Upper lobe of left lung (tissue), 6 donors: ENCODE measurements around the gene DMD. TPM values are rescaled to one million over a fixed set of nuclear protein-coding genes. Genes with fewer than 3 reads are reported as not detected.
"Not testable (repeated sequence)": the region's sequence is repeated elsewhere in the genome, so short reads cannot be mapped to it uniquely, and the experiment has no call there.

Experiments
- ATAC-seq, 2 donors: fragments of 200-7000 bp; cut with Tn5 transposase; one replicate each; pipeline ENCODE4 v1.9.1; 2022; ENCODE audit warnings: mild to moderate bottlenecking in 2 of 2, moderate library complexity in 2 of 2; ENCODE audit not compliant: low FRiP score in 2 of 2
- DNase-seq, 2 donors: peaks; one replicate each; pipeline ENCODE4 v3.0.0-alpha.2; 2019 to 2020
- H3K27ac ChIP-seq, 4 donors: fragments of 200-600 bp; sonication (generic); one replicate each; pipeline ENCODE4 v1.5.1; 2016 to 2019
- H3K27me3 ChIP-seq, 4 donors: fragments of 200-600 bp; sonication (generic); one replicate each; pipeline ENCODE4 v1.5.1; 2017 to 2019
- H3K36me3 ChIP-seq, 4 donors: fragments of 200-600 bp; sonication (generic); one replicate each; pipeline ENCODE4 v1.5.1; 2016 to 2019
- H3K4me1 ChIP-seq, 4 donors: fragments of 200-600 bp; sonication (generic); one replicate each; pipeline ENCODE4 v1.5.1; 2018 to 2019
- H3K4me3 ChIP-seq, 4 donors: fragments of 200-600 bp; sonication (generic); one replicate each; pipeline ENCODE4 v1.5.1; 2017 to 2019; ENCODE audit warnings: mild to moderate bottlenecking in 2 of 4, moderate library complexity in 1 of 4
- H3K9me3 ChIP-seq, 4 donors: fragments of 200-600 bp; sonication (generic); one replicate each; pipeline ENCODE4 v1.5.1; 2018 to 2019
- EP300 ChIP-seq, 4 donors: sonication (generic); formaldehyde crosslinking; IDR thresholded peaks; one replicate each; pipeline ENCODE4 v1.5.1; 2017; ENCODE audit warnings: antibody characterized with exemption in 4 of 4, control low read depth in 2 of 4
- POLR2A ChIP-seq, 4 donors: fragments of 450-650 bp; IDR thresholded peaks; one replicate each; pipeline ENCODE4 v1.5.1; 2016 to 2017; ENCODE audit warnings: antibody characterized with exemption in 4 of 4, mild to moderate bottlenecking in 2 of 4
- POLR2AphosphoS5 ChIP-seq, 2 donors: sonication (generic); formaldehyde crosslinking; IDR thresholded peaks; one replicate each; pipeline ENCODE4 v1.5.1; 2017; ENCODE audit warnings: antibody characterized with exemption in 2 of 2
- WGBS, 2 donors: methylation state at CpG; one replicate each; pipeline ENCODE4 v1.1.5; 2017 to 2018; 5-methylcytosine and 5-hydroxymethylcytosine counted together
- total RNA-seq, 6 donors: library from RNA; depleted of rRNA in 4 of 6; stranded (reverse); fragments of >200 nt in 4 of 6; gene quantifications; one replicate each; pipeline versions ENCODE4 v1.1.0 to v1.2.1, GENCODE V29; 2016 to 2021
- TF ChIP-seq, protein P1 (sequence below), 6 experiments: fragments of 450-650 bp in 4 of 6; fragments of 200-600 bp in 2 of 6; sonication (generic) in 2 of 6; IDR thresholded peaks; one replicate each; pipeline ENCODE4 v1.5.1; 2016 to 2019; ENCODE audit warnings: antibody characterized with exemption in 6 of 6
- donor health status: DM: no; HTN: no; CAD: no; lungs with moderate emphysema.
- donor health status: DM: no; HTN: yes; CAD: no; lungs with severe emphysema.

The DMD gene
- total RNA-seq, 6 donors from 2014 or later: 12.5 to 37.0 (median 24.0) TPM

DNA sequence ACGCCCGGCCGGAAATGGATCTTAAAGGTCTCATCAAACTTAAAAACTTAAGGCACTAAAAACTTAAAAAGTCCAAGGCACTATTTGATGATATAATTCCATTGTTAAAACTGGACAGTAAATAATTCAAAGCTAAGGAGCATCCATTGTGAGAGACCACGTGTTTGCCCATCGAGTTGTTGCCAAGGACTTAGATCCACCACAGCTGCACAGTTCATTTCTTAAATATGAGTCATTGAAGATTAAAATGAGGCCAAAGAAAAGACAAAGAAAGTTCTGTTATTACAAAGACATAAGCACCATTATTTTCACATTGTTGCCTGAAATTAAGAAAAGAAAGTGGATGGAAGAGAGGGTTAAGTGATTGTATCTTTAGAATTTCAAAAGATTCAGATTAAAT lies 1728.0 kb downstream of the DMD start:
- Histone ChIP-seq H3K27me3 (no peaks in the 10 kb centered on the region), H3K4me1 (no peaks in the 10 kb centered on the region), H3K9me3 (no peaks in the 10 kb centered on the region), H3K4me3 (no peak overlapping the region), H3K36me3 (no peaks in the 10 kb centered on the region), H3K27ac (no peak overlapping the region)
- WGBS, 2 donors: 74 to 82% methylated on average over 2 to 5 of the region's 5 CpGs
- TF ChIP-seq POLR2AphosphoS5 (IDR thresholded peaks at IDR 0.05) (no peak), POLR2A (IDR thresholded peaks at IDR 0.05) (no peak), EP300 (IDR thresholded peaks at IDR 0.05) (no peak)
- TF ChIP-seq, protein P1, sequence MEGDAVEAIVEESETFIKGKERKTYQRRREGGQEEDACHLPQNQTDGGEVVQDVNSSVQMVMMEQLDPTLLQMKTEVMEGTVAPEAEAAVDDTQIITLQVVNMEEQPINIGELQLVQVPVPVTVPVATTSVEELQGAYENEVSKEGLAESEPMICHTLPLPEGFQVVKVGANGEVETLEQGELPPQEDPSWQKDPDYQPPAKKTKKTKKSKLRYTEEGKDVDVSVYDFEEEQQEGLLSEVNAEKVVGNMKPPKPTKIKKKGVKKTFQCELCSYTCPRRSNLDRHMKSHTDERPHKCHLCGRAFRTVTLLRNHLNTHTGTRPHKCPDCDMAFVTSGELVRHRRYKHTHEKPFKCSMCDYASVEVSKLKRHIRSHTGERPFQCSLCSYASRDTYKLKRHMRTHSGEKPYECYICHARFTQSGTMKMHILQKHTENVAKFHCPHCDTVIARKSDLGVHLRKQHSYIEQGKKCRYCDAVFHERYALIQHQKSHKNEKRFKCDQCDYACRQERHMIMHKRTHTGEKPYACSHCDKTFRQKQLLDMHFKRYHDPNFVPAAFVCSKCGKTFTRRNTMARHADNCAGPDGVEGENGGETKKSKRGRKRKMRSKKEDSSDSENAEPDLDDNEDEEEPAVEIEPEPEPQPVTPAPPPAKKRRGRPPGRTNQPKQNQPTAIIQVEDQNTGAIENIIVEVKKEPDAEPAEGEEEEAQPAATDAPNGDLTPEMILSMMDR (IDR thresholded peaks at IDR 0.05): no peak
- DNase-seq (no peak), ATAC-seq (no peak)

DNA sequence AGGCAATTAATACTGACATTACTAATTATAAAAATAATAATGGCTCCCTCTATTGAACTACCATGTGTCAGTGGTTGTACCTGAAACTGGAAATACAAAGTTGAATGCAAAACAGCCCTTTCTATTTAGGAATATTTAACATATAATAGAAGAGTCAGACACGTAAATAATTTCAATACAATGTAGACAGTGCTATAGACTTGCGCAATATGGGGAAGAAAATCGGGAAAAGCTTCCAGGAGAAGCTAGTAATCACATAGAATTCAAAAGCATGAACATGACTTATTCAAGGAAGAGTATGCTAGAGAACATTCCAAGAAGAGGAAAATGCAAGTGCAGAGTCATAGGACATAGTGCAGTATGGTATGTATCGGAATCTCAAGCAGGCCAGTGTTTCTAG lies 1730.7 kb downstream of the DMD start:
- Histone ChIP-seq H3K9me3 (no peaks in the 10 kb centered on the region), H3K4me1 (no peaks in the 10 kb centered on the region), H3K27me3 (no peaks in the 10 kb centered on the region), H3K4me3 (no peak overlapping the region), H3K27ac (no peak overlapping the region), H3K36me3 (no peaks in the 10 kb centered on the region)
- ATAC-seq: no peak
- 78 to 95% methylated on average over 4 of the region's 4 CpGs for WGBS, 2 donors
- DNase-seq: no peak
- no peak for TF ChIP-seq POLR2AphosphoS5 (IDR thresholded peaks at IDR 0.05)
- no peak for TF ChIP-seq EP300 (IDR thresholded peaks at IDR 0.05)
- no peak for TF ChIP-seq POLR2A (IDR thresholded peaks at IDR 0.05)
- TF ChIP-seq, protein P1 (IDR thresholded peaks at IDR 0.05): no peak

DNA sequence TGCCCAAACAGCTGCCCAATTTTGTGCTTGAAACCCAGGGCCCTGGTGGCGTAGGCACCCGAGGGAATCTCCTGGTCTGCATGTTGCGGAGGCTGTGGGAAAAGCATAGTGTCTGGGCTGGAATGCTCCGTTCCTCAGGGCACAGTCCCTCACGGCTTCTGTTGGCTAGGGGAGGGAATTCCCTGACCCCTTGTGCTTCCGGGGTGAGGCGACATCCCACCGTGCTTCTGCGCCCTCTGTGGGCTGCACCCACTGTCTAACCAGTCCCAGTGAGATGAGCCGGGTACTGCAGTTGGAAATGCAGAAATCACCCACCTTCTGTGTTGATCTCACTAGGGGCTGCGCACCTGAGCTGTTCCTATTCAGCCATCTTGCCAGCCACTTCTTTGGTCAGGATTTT lies 1740.1 kb downstream of the DMD start:
- no peaks in the 10 kb centered on the region for H3K36me3 ChIP-seq
- no peaks in the 10 kb centered on the region for H3K4me1 ChIP-seq
- no peaks in the 10 kb centered on the region for H3K9me3 ChIP-seq
- no peaks in the 10 kb centered on the region for H3K27me3 ChIP-seq
- no peak for DNase-seq
- TF ChIP-seq POLR2AphosphoS5 (IDR thresholded peaks at IDR 0.05) (no peak), POLR2A (IDR thresholded peaks at IDR 0.05) (no peak)
- no peak overlapping the region for H3K4me3 ChIP-seq
- H3K27ac ChIP-seq: no peak overlapping the region
- WGBS, 2 donors: 91 to 100% methylated on average over 1 to 11 of the region's 11 CpGs
- no peak for ATAC-seq

DNA sequence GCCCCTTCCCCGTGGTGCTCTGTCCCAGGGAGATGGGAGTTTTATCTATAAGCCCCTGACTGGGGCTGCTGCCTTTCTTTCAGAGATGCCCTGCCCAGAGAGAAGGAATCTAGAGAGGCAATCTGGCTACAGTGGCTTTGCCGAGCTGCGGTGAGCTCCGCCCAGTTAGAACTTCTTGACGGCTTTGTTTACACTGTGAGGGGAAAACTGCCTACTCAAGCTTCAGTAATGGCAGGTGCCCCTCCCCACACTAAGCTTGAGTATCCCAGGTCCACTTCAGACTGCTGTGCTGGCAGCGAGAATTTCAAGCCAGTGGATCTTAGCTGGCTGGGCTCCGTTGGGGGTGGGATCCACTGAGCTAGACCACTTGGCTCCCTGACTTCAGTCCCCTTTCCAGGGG lies 1740.6 kb downstream of the DMD start:
- DNase-seq: peak in 1 of 2 donors; percentile 48
- H3K27me3 ChIP-seq, H3K4me3 ChIP-seq, H3K36me3 ChIP-seq, H3K27ac ChIP-seq, H3K9me3 ChIP-seq, ATAC-seq, H3K4me1 ChIP-seq: not testable (repeated sequence)
- 70% methylated on average over 7 of the region's 7 CpGs; no CpG with 5 or more reads in 1 of the 2 donors for WGBS, 2 donors

DNA sequence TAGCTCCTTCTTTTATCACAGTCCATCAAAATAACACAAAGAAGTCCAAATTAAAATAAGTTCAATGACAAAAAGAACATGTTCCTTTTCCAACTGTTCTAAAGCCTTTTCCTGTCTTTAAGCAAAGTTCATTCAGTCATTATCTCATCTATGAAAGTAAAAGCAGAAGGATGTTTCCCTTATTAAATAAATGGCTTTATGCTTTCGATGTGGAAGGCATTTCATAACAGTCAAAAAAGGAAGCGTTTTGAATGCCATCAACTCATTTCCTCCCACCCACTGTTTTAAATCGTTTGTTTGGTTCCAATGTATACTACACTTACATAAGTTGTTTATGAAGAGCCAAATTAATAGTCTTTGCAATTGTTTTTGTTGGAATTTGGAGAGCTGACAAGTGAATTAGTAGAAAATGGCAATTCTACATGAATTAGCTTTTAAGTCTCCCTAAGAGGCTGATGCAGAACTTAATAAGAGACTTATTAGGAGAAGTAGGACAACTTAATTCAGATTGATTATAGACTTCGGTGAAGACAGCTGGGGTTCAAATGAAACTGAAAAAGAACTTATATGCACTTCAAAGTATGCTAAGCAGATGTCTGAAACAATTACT lies 1746.9 kb downstream of the DMD start:
- H3K9me3 ChIP-seq: no peaks in the 10 kb centered on the region
- TF ChIP-seq, protein P1 (IDR thresholded peaks at IDR 0.05): no peak
- no peak for TF ChIP-seq POLR2AphosphoS5 (IDR thresholded peaks at IDR 0.05)
- no peak for TF ChIP-seq EP300 (IDR thresholded peaks at IDR 0.05)
- TF ChIP-seq POLR2A (IDR thresholded peaks at IDR 0.05): no peak
- H3K36me3 ChIP-seq: no peaks in the 10 kb centered on the region
- ATAC-seq: no peak
- H3K4me1 ChIP-seq: no peaks in the 10 kb centered on the region
- no peak for DNase-seq
- H3K27ac ChIP-seq: no peak overlapping the region
- no peaks in the 10 kb centered on the region for H3K27me3 ChIP-seq
- H3K4me3 ChIP-seq: no peak overlapping the region
- 27 to 35% methylated on average over 4 of the region's 4 CpGs for WGBS, 2 donors

- Histone ChIP-seq H3K36me3 (no peaks in the 10 kb centered on the region), H3K27ac (no peak overlapping the region), H3K9me3 (no peaks in the 10 kb centered on the region), H3K4me1 (no peaks in the 10 kb centered on the region), H3K27me3 (no peaks in the 10 kb centered on the region), H3K4me3 (no peak overlapping the region)
- DNase-seq (no peak), ATAC-seq (no peak)
- TF ChIP-seq EP300 (IDR thresholded peaks at IDR 0.05): no peak
- no peak for TF ChIP-seq POLR2AphosphoS5 (IDR thresholded peaks at IDR 0.05)
- TF ChIP-seq POLR2A (IDR thresholded peaks at IDR 0.05): no peak
- TF ChIP-seq, protein P1 (IDR thresholded peaks at IDR 0.05): no peak
Measured at GRCh38 chrX:31461266-31461665, 1750.1 kb downstream of the DMD start.
